ENCODE results near the gene PYY.
"Not testable (repeated sequence)": the region's sequence is repeated elsewhere in the genome, so short reads cannot be mapped to it uniquely, and the experiment has no call there.

PYY gene

DNA sequence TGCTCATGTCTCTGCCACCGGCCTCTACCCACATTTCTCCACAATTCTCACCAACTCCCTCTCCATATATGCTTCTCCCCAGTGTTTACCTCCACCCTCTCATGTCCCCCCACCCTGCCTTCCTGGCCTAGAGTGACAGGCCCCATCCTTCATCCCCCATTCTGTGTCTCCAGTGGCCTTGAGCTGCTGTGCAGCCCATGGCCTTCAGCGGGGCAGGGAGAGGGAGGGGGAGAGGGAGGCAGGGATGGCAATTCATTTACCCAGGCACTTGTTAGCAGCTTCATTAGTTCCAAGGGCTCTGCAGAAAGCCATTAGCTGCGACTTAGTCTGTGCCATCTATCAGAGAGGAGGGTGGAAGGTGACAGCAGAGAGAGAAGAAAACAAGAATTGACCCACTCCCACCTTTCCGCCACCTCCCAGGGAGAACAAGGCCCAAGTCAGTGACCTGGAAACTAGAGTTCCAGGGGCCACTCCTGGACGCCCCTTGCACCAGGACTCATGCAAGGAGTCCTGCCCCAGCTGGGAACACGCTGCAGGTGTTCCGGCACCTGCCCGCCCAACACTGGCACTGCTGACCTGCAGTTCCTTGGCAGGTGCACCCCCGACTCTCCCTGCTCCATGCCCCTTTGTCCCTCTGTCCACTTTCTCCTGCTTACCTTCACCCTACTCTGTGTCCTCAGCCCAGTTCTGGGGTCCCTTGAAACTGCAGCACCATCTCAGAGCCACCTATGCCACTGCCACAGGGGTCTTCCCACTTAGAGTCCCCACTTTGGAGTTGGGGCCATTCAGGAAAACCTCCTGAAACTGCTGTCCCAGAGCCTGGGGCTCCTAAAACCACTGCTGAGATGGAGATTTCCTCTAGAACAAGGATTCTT is 23.5 kb upstream of the PYY start:
- no peak for DNase-seq

DNA sequence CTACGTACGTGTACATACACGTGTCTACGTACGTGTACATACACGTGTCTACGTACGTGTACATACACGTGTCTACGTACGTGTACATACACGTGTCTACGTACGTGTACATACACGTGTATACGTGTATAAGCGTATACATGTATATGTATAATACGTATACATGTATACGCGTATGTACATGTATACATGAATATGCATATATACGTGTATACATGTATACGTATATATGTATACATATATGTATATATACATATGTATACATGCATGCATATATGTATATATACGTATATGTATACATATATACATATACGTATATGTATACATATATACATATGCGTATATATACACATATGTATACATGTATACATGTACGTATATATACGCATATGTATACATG is 22.2 kb upstream of the PYY start:
- no peak for DNase-seq

GRCh38 chr17:43974382-43975266 is 20.9 kb upstream of the PYY start:
- DNase-seq, result no peak

DNA sequence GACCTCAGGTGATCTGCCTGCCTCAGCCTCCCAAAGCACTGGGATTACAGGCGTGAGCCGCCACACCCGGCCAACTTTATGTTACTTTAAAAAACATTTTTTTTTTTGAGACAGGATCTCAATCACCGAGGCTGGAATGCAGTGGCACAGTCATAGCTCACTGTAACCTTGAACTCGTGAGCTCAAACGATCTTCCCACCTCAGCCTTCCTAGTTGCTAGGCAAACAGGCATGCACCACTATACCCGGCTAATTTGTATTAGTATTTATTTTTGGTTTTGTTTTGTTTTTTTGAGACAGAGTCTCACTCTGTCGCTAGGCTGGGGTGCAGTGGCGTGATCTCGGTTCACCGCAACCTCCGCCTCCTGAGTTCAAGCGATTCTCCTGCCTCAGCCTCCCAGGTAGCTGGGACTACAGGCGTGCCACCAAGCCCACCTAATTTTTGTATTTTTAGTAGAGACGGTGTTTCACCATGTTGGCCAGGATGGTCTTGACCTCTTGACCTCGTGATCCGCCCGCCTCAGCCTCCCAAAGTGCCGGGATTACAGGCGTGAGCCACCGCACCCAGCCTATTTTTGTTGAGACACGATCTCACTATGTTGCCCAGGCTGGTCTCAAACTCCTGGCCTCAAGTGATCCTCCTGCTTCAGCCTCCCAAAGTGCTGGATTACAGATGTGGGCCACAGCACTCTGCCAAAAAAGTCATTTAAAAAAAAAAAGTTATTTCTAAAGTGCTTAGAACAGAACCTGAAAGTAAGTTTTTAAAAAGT is 18.9 kb upstream of the PYY start:
- not testable (repeated sequence) for DNase-seq

- DNase-seq, result not testable (repeated sequence)
Observed at GRCh38 chr17:43971436-43971835, 17.7 kb upstream of the PYY start.

DNA sequence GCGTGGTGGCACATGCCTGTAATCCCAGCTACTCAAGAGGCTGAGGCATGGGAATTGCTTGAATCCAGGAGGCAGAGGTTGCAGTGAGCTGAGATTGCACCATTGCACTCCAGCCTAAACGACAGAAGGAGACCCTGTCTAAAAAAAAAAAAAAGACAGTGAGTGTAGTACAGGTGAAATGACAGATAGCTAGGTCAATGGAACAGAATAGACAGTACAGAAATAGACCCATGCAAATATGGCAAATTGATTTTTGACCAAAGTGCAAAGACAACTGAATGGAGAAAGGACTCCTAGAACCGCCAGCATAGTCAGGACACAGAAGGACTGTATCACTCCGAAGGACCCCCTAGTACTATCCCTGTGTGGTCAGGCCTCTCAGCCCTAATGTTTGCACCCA is 16.6 kb upstream of the PYY start:
- DNase-seq, result no peak

DNA sequence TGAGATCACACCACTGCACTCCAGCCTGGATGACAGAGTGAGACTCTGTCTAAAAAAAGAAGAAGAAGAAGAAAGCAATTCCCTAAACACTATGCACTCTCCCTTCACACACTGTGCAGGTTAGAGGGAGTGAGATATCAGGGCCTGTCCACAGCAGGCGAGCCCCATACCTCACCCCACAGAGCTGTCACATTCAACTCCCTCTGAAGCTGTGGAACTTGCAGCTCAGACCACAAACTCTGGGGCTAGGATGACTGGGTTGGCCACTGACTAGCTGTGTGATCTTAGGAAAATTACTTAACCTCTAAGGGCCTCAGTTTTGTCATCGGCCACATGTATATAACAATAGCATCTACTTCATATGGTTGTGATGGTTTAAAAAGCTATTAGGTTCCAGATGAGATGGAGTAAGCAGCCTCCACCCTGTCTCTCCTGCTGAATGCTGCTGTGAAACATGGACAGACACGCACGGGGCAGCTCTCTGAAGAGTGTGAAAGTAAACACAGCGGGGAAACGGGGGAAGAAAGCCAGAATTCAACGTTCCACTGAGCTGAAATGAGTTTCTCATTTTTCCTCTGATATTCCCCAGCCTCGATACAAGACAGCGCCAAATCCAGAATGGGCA is 13.6 kb upstream of the PYY start:
- DNase-seq, result no peak

- DNase-seq, result no peak
Observed at GRCh38 chr17:43966276-43966675, 12.5 kb upstream of the PYY start.

DNA sequence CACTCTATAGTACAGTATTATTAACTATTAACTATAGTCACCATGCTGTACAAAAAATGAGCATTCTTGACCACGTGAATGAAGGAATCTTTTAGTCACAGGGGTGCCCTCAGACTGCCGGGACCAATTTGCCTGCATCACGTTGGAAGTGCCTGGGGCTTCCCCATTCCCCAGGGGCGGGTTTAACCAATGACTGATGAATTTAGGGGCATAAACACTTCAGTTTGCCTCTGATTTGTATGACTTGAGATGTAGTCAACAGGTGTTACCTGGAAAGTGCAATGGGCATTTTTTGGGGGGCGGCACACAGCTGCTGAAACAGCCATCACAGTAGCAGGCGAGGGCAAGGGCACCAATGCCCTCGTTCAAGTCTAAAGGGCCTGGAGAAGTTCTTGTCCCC is 8.7 kb upstream of the PYY start:
- no peak for DNase-seq

GRCh38 chr17:43961954-43962353 is 8.2 kb upstream of the PYY start:
- no peak for DNase-seq

- not testable (repeated sequence) for DNase-seq
Observed at GRCh38 chr17:43961292-43961691, 7.6 kb upstream of the PYY start.

DNA sequence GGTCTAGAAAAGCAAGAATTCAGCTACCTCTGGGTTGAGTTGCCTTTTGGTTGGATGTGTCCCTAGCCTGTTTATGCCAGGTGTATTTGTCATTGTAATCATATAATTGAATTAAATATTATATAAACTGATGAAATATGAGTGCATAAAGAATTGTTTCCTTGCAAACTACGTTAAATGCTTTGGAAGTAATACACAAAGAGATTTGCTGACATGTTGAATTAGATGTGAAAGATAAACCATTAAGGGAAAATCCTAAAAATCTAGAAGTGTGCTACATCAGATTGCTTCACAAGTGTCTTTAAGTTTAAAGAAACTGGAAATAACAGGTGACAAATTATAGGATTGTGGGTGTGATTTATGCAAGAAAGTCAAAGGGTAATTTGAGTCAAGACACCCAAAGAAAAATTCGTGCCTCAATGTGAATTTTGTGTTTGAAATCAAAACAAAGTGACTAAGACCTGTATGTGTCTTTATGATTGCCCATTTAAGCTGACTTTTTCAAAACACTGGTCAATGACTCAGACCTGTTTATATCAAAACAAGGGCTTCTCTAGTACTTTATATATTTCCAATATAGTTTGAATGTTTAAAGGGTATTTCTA is 5.1 kb upstream of the PYY start:
- no peak for DNase-seq

- DNase-seq, result no peak
Observed at GRCh38 chr17:43956222-43956621, 2.5 kb upstream of the PYY start.

DNA sequence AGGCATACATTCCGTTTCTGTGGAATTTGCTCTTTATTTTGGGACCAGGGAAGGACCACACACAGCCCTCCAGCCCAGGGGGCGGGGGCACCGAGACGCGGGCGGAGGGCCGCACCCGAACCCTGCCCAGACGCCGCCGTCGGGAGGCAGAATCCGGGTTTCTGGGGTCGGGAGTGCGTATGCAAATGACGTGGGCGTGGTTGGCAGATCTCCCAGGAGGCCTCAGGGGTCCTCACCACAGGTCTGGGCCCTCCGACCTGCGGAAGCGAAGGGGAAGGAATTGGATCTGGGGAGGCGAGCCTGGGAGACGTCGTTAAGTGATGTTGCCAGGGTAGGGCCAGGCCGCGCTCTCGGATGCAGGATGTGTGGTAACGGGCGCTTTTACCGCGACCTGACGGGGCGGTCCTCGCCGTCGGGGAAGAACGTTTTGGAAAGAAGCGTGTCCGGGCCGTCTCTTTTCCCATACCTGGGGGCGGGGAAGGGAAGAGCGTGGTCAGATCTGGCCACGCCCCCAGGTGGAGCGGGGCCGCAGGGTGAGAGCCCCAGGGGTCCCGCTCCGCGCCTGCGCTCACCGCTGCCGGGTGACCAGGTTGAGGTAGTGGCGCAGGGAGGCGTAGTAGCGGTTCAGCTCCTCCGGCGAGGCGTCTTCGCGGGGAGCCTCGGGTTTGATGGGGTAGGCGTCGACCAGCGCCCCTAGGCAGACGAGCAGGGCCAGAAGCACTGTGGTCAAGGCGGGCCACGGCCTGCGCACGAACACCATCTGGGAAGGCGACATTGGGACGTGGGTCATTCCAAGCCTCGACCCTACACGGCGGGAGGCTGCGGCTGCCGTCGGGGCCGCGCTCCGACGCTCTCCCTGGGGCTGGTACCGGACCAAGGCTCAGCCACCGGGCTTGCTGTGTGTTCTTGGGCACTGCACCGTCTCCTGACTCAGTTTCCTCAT is 745 bp downstream of the PYY start:
- no peak for DNase-seq

DNA sequence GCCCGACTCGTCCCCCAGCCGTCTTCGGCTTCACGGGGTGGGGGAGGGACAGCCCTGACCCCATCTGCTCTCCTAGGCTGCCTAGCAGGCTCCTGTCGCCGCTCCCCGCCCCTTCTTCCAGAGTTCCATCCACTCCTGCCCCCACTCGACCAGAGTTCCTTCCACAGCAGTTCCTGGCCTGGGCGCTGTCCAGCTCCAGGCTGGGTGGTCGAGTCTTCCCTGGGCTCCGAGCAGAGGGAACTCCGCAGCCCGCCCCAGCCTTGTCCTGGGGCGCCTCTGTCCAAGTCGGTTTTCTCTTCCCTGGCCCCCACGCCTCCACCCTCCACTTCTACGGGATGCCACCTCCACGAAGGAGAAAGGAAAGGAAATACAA is 1.4 kb downstream of the PYY start:
- DNase-seq, result no peak

DNA sequence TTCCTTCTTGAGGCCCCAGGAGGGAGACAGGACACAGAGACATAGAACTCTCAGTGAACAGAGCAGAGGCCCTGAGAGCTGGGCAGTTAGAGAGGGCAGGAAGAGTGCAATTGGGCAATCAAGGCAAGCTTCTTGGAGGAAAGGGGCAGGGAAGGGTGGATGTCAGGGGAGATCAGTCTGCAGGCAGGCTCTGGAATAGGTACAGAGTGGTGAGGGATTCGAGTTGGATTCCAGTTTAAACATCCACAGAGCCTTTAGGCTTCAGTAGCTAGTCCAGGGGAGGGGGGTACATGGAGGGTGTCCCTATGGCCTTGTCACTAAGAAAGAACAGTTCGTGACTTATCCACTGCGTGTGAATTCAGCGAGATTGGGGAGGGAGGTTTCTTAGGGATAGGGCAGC is 2.0 kb downstream of the PYY start:
- no peak for DNase-seq

- DNase-seq, result no peak
Observed at GRCh38 chr17:43950554-43950953, 3.2 kb downstream of the PYY start.

DNA sequence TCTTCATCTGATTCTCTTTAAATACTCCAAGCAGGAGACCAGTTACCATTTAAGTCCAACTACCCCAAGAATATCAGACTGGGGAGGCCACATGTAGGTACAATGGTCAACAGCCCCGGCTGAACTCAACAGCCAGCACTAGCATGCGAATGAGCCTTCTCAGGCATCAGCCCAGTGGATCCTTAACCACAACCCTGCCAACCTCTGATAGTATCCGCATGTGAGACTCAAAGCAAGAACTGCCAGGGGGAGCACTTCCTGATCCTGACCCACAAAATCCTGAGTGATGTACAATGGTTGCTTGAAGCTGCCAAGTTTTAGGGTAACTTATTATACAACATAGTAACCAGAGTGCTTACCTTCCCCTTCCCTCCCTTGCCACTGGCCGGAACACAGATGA is 4.0 kb downstream of the PYY start:
- DNase-seq, result no peak

GRCh38 chr17:43946781-43947180 is 7.0 kb downstream of the PYY start:
- DNase-seq, result no peak

GRCh38 chr17:43945074-43945829 is 8.5 kb downstream of the PYY start:
- DNase-seq, result no peak

Data from CD4-positive, alpha-beta T cell treated with Interleukin-1 beta for 1 hour (primary cell).